ENCODE measurements around the gene NBAS.
"Not testable (repeated sequence)": the region's sequence is repeated elsewhere in the genome, so short reads cannot be mapped to it uniquely, and the experiment has no call there.

Gene NBAS

GRCh38 chr2:15230599-15231192 is 330.4 kb downstream of the NBAS start:
- no peak for ATAC-seq
- Mint-ChIP-seq H3K27me3 (no peaks in the 10 kb centered on the region), H3K9me3 (no peaks in the 10 kb centered on the region), H3K4me3 (no peak overlapping the region), H3K4me1 (no peaks in the 10 kb centered on the region), H3K27ac (no peak overlapping the region)
- no peak for DNase-seq

- Mint-ChIP-seq H3K27me3 (no peaks in the 10 kb centered on the region), H3K4me3 (no peak overlapping the region), H3K4me1 (no peaks in the 10 kb centered on the region), H3K9me3 (no peaks in the 10 kb centered on the region), H3K27ac (no peak overlapping the region)
- ATAC-seq (no peak), DNase-seq (no peak)
Observed at GRCh38 chr2:15226661-15227060, 334.5 kb downstream of the NBAS start.

- Mint-ChIP-seq H3K27ac (no peak overlapping the region), H3K27me3 (no peaks in the 10 kb centered on the region), H3K9me3 (no peaks in the 10 kb centered on the region), H3K4me1 (no peaks in the 10 kb centered on the region), H3K4me3 (no peak overlapping the region)
- ATAC-seq (no peak), DNase-seq (no peak)
Observed at GRCh38 chr2:15225131-15225530, 336.0 kb downstream of the NBAS start.

GRCh38 chr2:15224641-15225040 is 336.5 kb downstream of the NBAS start:
- Mint-ChIP-seq H3K27ac (no peak overlapping the region), H3K4me3 (no peak overlapping the region), H3K9me3 (no peaks in the 10 kb centered on the region)

DNA sequence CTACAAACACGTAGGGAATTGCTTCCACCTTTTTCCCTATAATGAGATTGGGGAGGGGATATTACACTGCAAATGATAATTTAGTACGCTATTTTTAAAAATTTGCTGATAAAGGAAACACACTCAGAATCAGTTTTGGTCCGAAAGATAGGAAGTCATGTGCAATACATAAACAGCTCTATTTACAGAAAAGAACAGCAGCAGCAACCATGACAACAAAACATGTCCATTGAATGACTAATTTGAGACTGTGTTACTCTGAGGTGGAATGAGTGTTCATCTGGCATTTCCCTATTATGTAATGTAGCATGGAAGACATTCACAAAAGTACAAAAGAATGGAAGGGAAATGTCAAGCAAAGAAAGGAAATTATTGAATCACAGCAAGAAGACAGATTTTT is 337.2 kb downstream of the NBAS start:
- Mint-ChIP-seq H3K27ac (no peak overlapping the region), H3K4me1 (no peaks in the 10 kb centered on the region), H3K9me3 (no peaks in the 10 kb centered on the region), H3K4me3 (no peak overlapping the region), H3K27me3 (no peaks in the 10 kb centered on the region)
- DNase-seq, result no peak
- ATAC-seq, result no peak

More at GRCh38 chr2:15224641-15225040, 336.5 kb downstream of the NBAS start:
- Mint-ChIP-seq H3K4me1 (no peaks in the 10 kb centered on the region), H3K27me3 (no peaks in the 10 kb centered on the region)
- DNase-seq, result no peak
- ATAC-seq, result no peak

GRCh38 chr2:15222856-15223255 is 338.3 kb downstream of the NBAS start:
- Mint-ChIP-seq H3K4me3 (no peak overlapping the region), H3K4me1 (no peaks in the 10 kb centered on the region), H3K9me3 (no peaks in the 10 kb centered on the region), H3K27me3 (no peaks in the 10 kb centered on the region), H3K27ac (peak overlapping the region in 1 of 2 donors; percentile 80)
- DNase-seq, result no peak
- ATAC-seq, result no peak

- ATAC-seq (no peak), DNase-seq (no peak)
- Mint-ChIP-seq H3K4me1 (no peaks in the 10 kb centered on the region), H3K9me3 (no peaks in the 10 kb centered on the region), H3K27ac (no peak overlapping the region), H3K27me3 (no peaks in the 10 kb centered on the region), H3K4me3 (no peak overlapping the region)
Observed at GRCh38 chr2:15220603-15221002, 340.5 kb downstream of the NBAS start.

GRCh38 chr2:15218423-15219086 is 342.6 kb downstream of the NBAS start:
- DNase-seq (no peak), ATAC-seq (no peak)
- Mint-ChIP-seq H3K9me3 (no peaks in the 10 kb centered on the region), H3K27me3 (no peaks in the 10 kb centered on the region), H3K27ac (no peak overlapping the region), H3K4me3 (no peak overlapping the region), H3K4me1 (no peaks in the 10 kb centered on the region)

DNA sequence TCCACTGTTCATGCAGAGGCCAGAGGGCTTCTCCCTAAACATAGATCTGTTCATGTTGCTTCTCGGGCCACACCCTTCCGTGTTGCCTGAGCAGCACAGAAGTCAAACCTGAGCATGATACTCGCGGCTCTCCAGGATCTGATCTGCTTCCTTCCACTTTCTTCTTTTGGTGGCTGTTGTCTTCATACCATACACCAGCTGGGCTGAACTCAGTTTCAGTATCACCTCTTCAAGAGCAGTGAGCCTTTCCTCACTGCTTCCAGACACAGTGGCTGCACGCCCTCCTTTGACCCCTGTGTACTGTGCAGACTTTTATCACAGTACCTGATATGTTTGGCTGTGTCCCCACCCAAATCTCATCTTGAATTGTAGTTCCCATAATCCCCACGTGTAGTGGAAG is 348.9 kb downstream of the NBAS start:
- H3K27me3 Mint-ChIP-seq, result no peaks in the 10 kb centered on the region
- peaks cover 8% of the 10 kb centered on the region for H3K4me1 Mint-ChIP-seq
- no peak for ATAC-seq
- no peak overlapping the region for H3K4me3 Mint-ChIP-seq
- DNase-seq, result no peak
- peaks cover 31 to 48% of the 10 kb centered on the region in 2 donors for H3K9me3 Mint-ChIP-seq
- no peak overlapping the region for H3K27ac Mint-ChIP-seq

- H3K4me3 Mint-ChIP-seq, H3K27me3 Mint-ChIP-seq, DNase-seq, H3K27ac Mint-ChIP-seq, ATAC-seq: not testable (repeated sequence)
- Mint-ChIP-seq H3K4me1 (peaks cover 20% of the 10 kb centered on the region), H3K9me3 (peaks cover 42 to 65% of the 10 kb centered on the region in 2 donors)
Observed at GRCh38 chr2:15210542-15210941, 350.6 kb downstream of the NBAS start.

DNA sequence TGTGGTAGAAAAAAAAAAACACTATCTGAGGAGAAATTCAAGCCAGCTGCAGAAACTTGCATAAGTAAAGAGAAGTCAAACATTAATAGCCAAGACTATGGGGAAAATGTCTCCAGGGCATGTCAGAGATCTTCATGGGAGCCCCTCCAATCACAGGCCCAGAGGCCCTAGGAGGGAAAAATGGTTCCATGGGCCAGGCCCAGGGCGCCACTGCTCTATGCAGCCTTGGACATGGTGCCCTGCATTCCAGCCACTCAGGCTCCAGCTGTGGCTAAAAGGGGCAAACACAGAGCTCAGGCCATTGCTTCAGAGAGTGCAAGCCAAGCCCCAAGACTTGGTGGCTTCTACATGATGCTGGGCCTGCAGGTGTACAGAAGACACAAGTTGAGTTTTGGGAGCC is 354.7 kb downstream of the NBAS start:
- peaks cover 43 to 53% of the 10 kb centered on the region in 2 donors for H3K9me3 Mint-ChIP-seq
- DNase-seq (no peak), ATAC-seq (no peak)
- peaks cover 28% of the 10 kb centered on the region for H3K4me1 Mint-ChIP-seq
- no peak overlapping the region for H3K4me3 Mint-ChIP-seq
- no peaks in the 10 kb centered on the region for H3K27me3 Mint-ChIP-seq
- no peak overlapping the region for H3K27ac Mint-ChIP-seq

GRCh38 chr2:15205562-15205961 is 355.6 kb downstream of the NBAS start:
- no peak overlapping the region for H3K27ac Mint-ChIP-seq
- ATAC-seq (no peak), DNase-seq (no peak)
- peaks cover 40 to 52% of the 10 kb centered on the region in 2 donors for H3K9me3 Mint-ChIP-seq
- H3K4me3 Mint-ChIP-seq, result no peak overlapping the region
- peaks cover 28% of the 10 kb centered on the region for H3K4me1 Mint-ChIP-seq
- H3K27me3 Mint-ChIP-seq, result no peaks in the 10 kb centered on the region

DNA sequence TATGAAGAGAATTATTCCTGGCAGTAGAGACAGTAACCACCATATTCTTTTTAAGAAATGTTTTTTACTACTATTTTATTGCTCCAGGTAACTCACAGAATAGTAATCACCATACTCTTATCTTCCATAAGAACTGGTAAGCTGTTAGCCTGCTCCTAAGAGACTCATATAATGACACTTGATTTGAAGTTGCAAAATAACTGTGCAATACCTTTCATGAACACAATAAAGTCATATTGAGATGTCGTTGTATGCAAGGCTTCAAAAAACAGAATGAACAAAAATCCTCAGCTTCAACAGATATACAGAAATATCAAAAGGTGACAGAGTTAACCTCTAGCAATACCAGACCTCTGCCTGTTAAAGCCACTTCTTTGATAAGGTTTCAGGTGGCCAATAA is 360.1 kb downstream of the NBAS start:
- Mint-ChIP-seq H3K4me3 (no peak overlapping the region), H3K27ac (no peak overlapping the region), H3K4me1 (peaks cover 12% of the 10 kb centered on the region), H3K9me3 (peaks cover 12 to 13% of the 10 kb centered on the region in 2 donors), H3K27me3 (no peaks in the 10 kb centered on the region)
- no peak for ATAC-seq
- no peak for DNase-seq

DNA sequence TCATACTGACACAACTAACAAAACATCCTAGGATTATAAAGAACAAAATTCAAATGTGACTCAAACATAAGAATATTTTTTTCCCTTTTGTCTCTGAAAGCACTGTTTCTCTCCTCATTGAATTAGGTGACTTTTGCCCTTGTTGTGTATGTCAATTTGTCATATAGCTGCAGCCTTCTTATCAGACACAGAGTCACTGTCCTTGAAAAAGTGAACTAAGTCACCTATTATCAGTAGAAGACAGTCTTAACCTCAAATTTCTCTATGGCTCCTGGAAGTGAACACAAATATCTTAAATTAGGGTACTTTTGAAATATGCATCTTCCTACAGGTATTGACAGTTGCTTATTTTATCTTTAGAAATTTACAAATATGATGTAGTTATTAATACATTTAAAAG is 360.6 kb downstream of the NBAS start:
- Mint-ChIP-seq H3K27ac (no peak overlapping the region), H3K27me3 (no peaks in the 10 kb centered on the region), H3K9me3 (peaks cover 7 to 9% of the 10 kb centered on the region in 2 donors), H3K4me1 (peaks cover 8% of the 10 kb centered on the region), H3K4me3 (no peak overlapping the region)
- DNase-seq (no peak), ATAC-seq (no peak)

DNA sequence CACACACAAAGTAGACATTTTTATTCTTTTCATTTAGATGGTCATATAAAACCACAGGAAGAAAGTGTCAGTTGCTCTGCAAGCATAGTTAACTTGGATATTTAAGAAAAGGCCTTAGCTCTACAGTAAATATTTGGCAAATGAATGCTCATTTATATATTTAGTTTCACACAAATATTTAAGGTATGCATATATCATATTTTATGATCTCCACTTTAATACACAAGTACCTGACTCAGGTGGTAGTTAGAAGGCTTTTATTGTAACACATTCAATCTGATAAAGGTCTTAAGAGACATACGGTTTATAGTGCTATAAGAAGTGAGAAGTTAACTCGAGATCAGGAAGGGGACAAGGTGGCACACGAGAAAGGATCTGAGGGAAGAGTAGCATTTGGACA is 363.1 kb downstream of the NBAS start:
- no peaks in the 10 kb centered on the region for H3K9me3 Mint-ChIP-seq
- no peaks in the 10 kb centered on the region for H3K4me1 Mint-ChIP-seq
- H3K4me3 Mint-ChIP-seq, result no peak overlapping the region
- H3K27ac Mint-ChIP-seq, result no peak overlapping the region
- H3K27me3 Mint-ChIP-seq, result no peaks in the 10 kb centered on the region
- no peak for DNase-seq
- ATAC-seq, result no peak

DNA sequence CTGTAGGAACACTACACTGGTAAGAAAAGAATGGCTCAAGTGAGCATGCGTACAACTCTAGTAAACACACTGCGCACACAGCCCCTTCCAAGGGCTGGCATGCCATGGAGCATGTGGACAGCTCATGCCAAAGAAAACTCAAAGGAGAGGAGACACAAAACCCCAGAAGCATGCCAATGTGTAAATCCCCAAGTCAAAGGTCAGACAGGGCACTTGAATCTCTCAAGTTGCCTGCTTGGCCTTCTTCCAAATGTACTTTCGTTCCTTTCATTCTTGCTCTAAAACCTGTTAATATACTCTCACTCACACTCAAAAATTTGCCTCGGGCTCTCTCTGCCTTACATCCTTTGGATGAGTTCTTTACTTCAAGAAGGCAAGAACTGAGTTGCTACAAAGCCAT is 365.3 kb downstream of the NBAS start:
- Mint-ChIP-seq H3K27ac (no peak overlapping the region), H3K27me3 (no peaks in the 10 kb centered on the region)
- ATAC-seq, result no peak

GRCh38 chr2:15191789-15192188 is 369.3 kb downstream of the NBAS start:
- DNase-seq, result no peak
- H3K4me1 Mint-ChIP-seq, result peaks cover 7% of the 10 kb centered on the region
- no peaks in the 10 kb centered on the region for H3K9me3 Mint-ChIP-seq
- peak; percentile 53 for ATAC-seq
- no peaks in the 10 kb centered on the region for H3K27me3 Mint-ChIP-seq
- no peak overlapping the region for H3K4me3 Mint-ChIP-seq
- no peak overlapping the region for H3K27ac Mint-ChIP-seq

More for the DNA sequence above, 365.3 kb downstream of the NBAS start:
- Mint-ChIP-seq H3K4me1 (peaks cover 7% of the 10 kb centered on the region), H3K4me3 (no peak overlapping the region), H3K9me3 (no peaks in the 10 kb centered on the region)
- DNase-seq, result no peak
